C4-2B (cell line): ENCODE results near the gene ADAMTS18.

ENCODE experiments used
- CTCF ChIP-seq: fragments of 450-650 bp; conservative IDR thresholded peaks from 2 replicates; pipeline ENCODE4 v1.5.1; 2017; ENCODE audit warnings: mild to moderate bottlenecking
- ZFX ChIP-seq: fragments of 450-650 bp; IDR thresholded peaks from 2 replicates; pipeline ENCODE4 v1.6.1; 2017

- TF ChIP-seq CTCF: no peak
- no peak for TF ChIP-seq ZFX
Observed at GRCh38 chr16:77480681-77481315, 46.0 kb upstream of the ADAMTS18 start.
